Trophoblast cell (in vitro differentiated cells and primary cell): ENCODE results near the gene ZBTB43.
"Not testable (repeated sequence)": the region's sequence is repeated elsewhere in the genome, so short reads cannot be mapped to it uniquely, and the experiment has no call there.

Experiments used
- DNase-seq, 2 donors: peaks; one replicate each; pipeline ENCODE4 v3.0.0-alpha.2; 2016
- H2AFZ ChIP-seq: 2 replicates; pipeline ENCODE4 v1.6.1; 2013; ENCODE audit warnings: low read length, moderate library complexity, mild to moderate bottlenecking; ENCODE audit not compliant: insufficient read depth, poor library complexity
- H2AK5ac ChIP-seq: 2 replicates; pipeline ENCODE4 v1.6.1; 2013; ENCODE audit warnings: mild to moderate bottlenecking, low read length
- H2BK120ac ChIP-seq: 2 replicates; pipeline ENCODE4 v1.6.1; 2013; ENCODE audit warnings: low read length, mild to moderate bottlenecking, moderate library complexity; ENCODE audit not compliant: insufficient read depth, poor library complexity
- H2BK12ac ChIP-seq: 2 replicates; pipeline ENCODE4 v1.6.1; 2013; ENCODE audit warnings: mild to moderate bottlenecking, low read length, moderate library complexity
- H2BK5ac ChIP-seq: 2 replicates; pipeline ENCODE4 v1.6.1; 2013; ENCODE audit warnings: low read length, low read depth, moderate library complexity, mild to moderate bottlenecking; ENCODE audit not compliant: poor library complexity
- H3K14ac ChIP-seq: 2 replicates; pipeline ENCODE4 v1.6.1; 2013; ENCODE audit warnings: mild to moderate bottlenecking, low read length
- H3K18ac ChIP-seq: 2 replicates; pipeline ENCODE4 v1.6.1; 2013; ENCODE audit warnings: mild to moderate bottlenecking, low read length
- H3K23ac ChIP-seq: 2 replicates; pipeline ENCODE4 v1.6.1; 2013; ENCODE audit warnings: low read length
- H3K27ac ChIP-seq: 2 replicates; pipeline ENCODE4 v1.5.1; 2013; ENCODE audit warnings: low read depth, mild to moderate bottlenecking, inconsistent platforms, low read length, moderate library complexity
- H3K27me3 ChIP-seq: 2 replicates; pipeline ENCODE4 v1.6.1; 2013; ENCODE audit warnings: inconsistent platforms, mild to moderate bottlenecking, low read length, moderate library complexity; ENCODE audit not compliant: insufficient read depth
- H3K36me3 ChIP-seq, 2 experiments: 1 replicate in 1 of 2; 2 replicates in 1 of 2; pipeline ENCODE4 v1.6.1; 2013; ENCODE audit warnings: low read length in 2 of 2, mild to moderate bottlenecking in 2 of 2, moderate library complexity in 1 of 2; ENCODE audit not compliant: insufficient read depth in 2 of 2, control insufficient read depth in 1 of 2
- H3K4ac ChIP-seq: 2 replicates; pipeline ENCODE4 v1.6.1; 2013; ENCODE audit warnings: low read depth, mild to moderate bottlenecking, low read length, moderate library complexity
- H3K4me1 ChIP-seq, 2 experiments: 1 replicate in 1 of 2; 2 replicates in 1 of 2; pipeline ENCODE4 v1.6.1; 2013; ENCODE audit warnings: low read length in 2 of 2, mild to moderate bottlenecking in 2 of 2, moderate library complexity in 1 of 2; ENCODE audit not compliant: insufficient read depth in 2 of 2, control insufficient read depth in 1 of 2
- H3K4me2 ChIP-seq: 2 replicates; pipeline ENCODE4 v1.6.1; 2013; ENCODE audit warnings: inconsistent platforms, mild to moderate bottlenecking, low read length, moderate library complexity
- H3K4me3 ChIP-seq: 2 replicates; pipeline ENCODE4 v1.5.1; 2013; ENCODE audit warnings: mild to moderate bottlenecking, low read depth, low read length, inconsistent platforms
- H3K79me1 ChIP-seq: one replicate; pipeline ENCODE4 v1.6.1; 2013; ENCODE audit warnings: low read length
- H3K79me2 ChIP-seq: 2 replicates; pipeline ENCODE4 v1.6.1; 2013; ENCODE audit warnings: low read length, mild to moderate bottlenecking; ENCODE audit not compliant: control insufficient read depth, insufficient read depth, poor library complexity
- H3K9ac ChIP-seq: 2 replicates; pipeline ENCODE4 v1.6.1; 2013; ENCODE audit warnings: mild to moderate bottlenecking, low read length
- H3K9me3 ChIP-seq: 2 replicates; pipeline ENCODE4 v1.6.1; 2013; ENCODE audit warnings: low read depth, mild to moderate bottlenecking, control low read depth, inconsistent platforms, low read length; ENCODE audit not compliant: insufficient read depth
- H4K12ac ChIP-seq: 2 replicates; pipeline ENCODE4 v1.6.1; 2013; ENCODE audit warnings: low read depth, mild to moderate bottlenecking, low read length, moderate library complexity
- H4K8ac ChIP-seq: 2 replicates; pipeline ENCODE4 v1.6.1; 2013; ENCODE audit warnings: low read depth, mild to moderate bottlenecking, low read length, moderate library complexity
- H4K91ac ChIP-seq: one replicate; pipeline ENCODE4 v1.6.1; 2013; ENCODE audit warnings: low read depth, mild to moderate bottlenecking, low read length, moderate library complexity
- WGBS: extraction: QIAGEN DNeasy Blood & Tissue Kit; methylation state at CpG from one replicate; pipeline ENCODE4 v1.1.7; 2013; ENCODE audit warnings: missing lambda C conversion rate; ENCODE audit not compliant: insufficient read length, insufficient coverage; ENCODE audit errors: extremely low coverage; 5-methylcytosine and 5-hydroxymethylcytosine counted together

Gene ZBTB43

GRCh38 chr9:126819482-126819881 lies 14.6 kb downstream of the ZBTB43 start:
- no peaks in the 10 kb centered on the region for H3K27me3 ChIP-seq
- H3K9me3 ChIP-seq, result peaks cover 2% of the 10 kb centered on the region
- no peak overlapping the region for H3K27ac ChIP-seq
- H4K8ac ChIP-seq, result no peak overlapping the region
- H3K18ac ChIP-seq, result no peak overlapping the region
- no peaks in the 10 kb centered on the region for H3K4me1 ChIP-seq
- no peak overlapping the region for H3K4me2 ChIP-seq
- no peak overlapping the region for H4K12ac ChIP-seq
- no peak overlapping the region for H3K9ac ChIP-seq
- H3K4me3 ChIP-seq, result no peak overlapping the region
- no peak overlapping the region for H2BK5ac ChIP-seq
- no peaks in the 10 kb centered on the region for H3K79me2 ChIP-seq
- H3K36me3 ChIP-seq, result peaks cover 10 to 14% of the 10 kb centered on the region in 2 experiments
- no CpG with 5 or more reads among the region's 1 CpG for WGBS
- no peak overlapping the region for H2AK5ac ChIP-seq
- DNase-seq, result no peak
- H4K91ac ChIP-seq, result no peak overlapping the region
- H2BK120ac ChIP-seq, result no peak overlapping the region
- no peak overlapping the region for H3K23ac ChIP-seq
- H3K14ac ChIP-seq, result no peak overlapping the region
- H3K4ac ChIP-seq, result no peak overlapping the region
- H2BK12ac ChIP-seq, result no peak overlapping the region
- H3K79me1 ChIP-seq, result no peaks in the 10 kb centered on the region
- H2AFZ ChIP-seq, result no peak overlapping the region

GRCh38 chr9:126822278-126822677 lies 17.4 kb downstream of the ZBTB43 start:
- no peaks in the 10 kb centered on the region for H3K27me3 ChIP-seq
- H3K79me1 ChIP-seq, result no peaks in the 10 kb centered on the region
- no peaks in the 10 kb centered on the region for H3K4me1 ChIP-seq
- no peak overlapping the region for H2BK5ac ChIP-seq
- no peak overlapping the region for H4K12ac ChIP-seq
- no peak overlapping the region for H3K14ac ChIP-seq
- no peak overlapping the region for H4K91ac ChIP-seq
- no peak overlapping the region for H3K9ac ChIP-seq
- H3K36me3 ChIP-seq, result peaks cover 8 to 11% of the 10 kb centered on the region in 2 experiments
- H2BK12ac ChIP-seq, result no peak overlapping the region
- no peak overlapping the region for H2AK5ac ChIP-seq
- H3K23ac ChIP-seq, result no peak overlapping the region
- no peak overlapping the region for H3K4ac ChIP-seq
- no peak overlapping the region for H3K18ac ChIP-seq
- peaks cover 2% of the 10 kb centered on the region for H3K9me3 ChIP-seq
- no peak overlapping the region for H3K4me3 ChIP-seq
- no peak overlapping the region for H2BK120ac ChIP-seq
- no peak for DNase-seq
- H3K4me2 ChIP-seq, result no peak overlapping the region
- H3K27ac ChIP-seq, result no peak overlapping the region
- H4K8ac ChIP-seq, result no peak overlapping the region
- H3K79me2 ChIP-seq, result no peaks in the 10 kb centered on the region
- H2AFZ ChIP-seq, result no peak overlapping the region
- WGBS, result no CpG with 5 or more reads among the region's 2 CpGs

DNA sequence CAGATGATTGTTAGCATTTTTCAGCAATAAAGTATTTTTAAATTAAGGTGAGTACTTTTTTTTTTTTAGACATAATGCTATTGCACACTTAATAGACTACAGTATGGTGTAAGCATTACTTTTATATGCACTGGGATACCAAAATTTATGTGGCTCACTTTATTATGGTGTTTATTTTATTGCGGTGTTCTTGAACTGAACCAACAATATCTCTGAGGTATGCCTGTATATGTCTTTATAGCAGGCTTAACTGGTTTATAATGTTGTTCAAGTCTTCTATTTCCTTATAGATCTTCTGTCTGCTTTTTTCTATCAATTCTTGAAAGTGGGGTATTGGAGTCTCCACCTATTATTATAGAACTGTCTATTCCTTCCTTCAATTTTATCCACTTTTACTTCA lies 18.0 kb downstream of the ZBTB43 start:
- no CpG with 5 or more reads among the region's 1 CpG for WGBS
- Histone ChIP-seq H3K9me3 (peaks cover 2% of the 10 kb centered on the region), H3K4me3 (no peak overlapping the region), H2AK5ac (no peak overlapping the region), H4K12ac (no peak overlapping the region), H3K27ac (no peak overlapping the region), H3K4me1 (no peaks in the 10 kb centered on the region), H3K36me3 (peaks cover 9 to 12% of the 10 kb centered on the region in 2 experiments), H2BK120ac (no peak overlapping the region), H3K14ac (no peak overlapping the region), H3K9ac (no peak overlapping the region), H3K27me3 (no peaks in the 10 kb centered on the region), H4K91ac (no peak overlapping the region), H3K79me1 (no peaks in the 10 kb centered on the region), H4K8ac (no peak overlapping the region), H3K4me2 (no peak overlapping the region), H3K4ac (no peak overlapping the region), H3K23ac (no peak overlapping the region), H2BK5ac (no peak overlapping the region), H3K79me2 (no peaks in the 10 kb centered on the region), H2BK12ac (no peak overlapping the region), H2AFZ (no peak overlapping the region), H3K18ac (no peak overlapping the region)
- DNase-seq, result no peak

- not testable (repeated sequence) for H2BK12ac ChIP-seq, H3K9me3 ChIP-seq, H3K79me1 ChIP-seq, H4K91ac ChIP-seq, H4K12ac ChIP-seq, H3K27ac ChIP-seq, H3K79me2 ChIP-seq, H3K14ac ChIP-seq, H3K9ac ChIP-seq, H2BK120ac ChIP-seq, DNase-seq, H2AFZ ChIP-seq, H3K27me3 ChIP-seq, H3K36me3 ChIP-seq, H3K4me3 ChIP-seq, H3K4ac ChIP-seq, H2BK5ac ChIP-seq, H4K8ac ChIP-seq, H3K23ac ChIP-seq, H3K18ac ChIP-seq, H3K4me2 ChIP-seq, H2AK5ac ChIP-seq, H3K4me1 ChIP-seq
- no CpG with 5 or more reads among the region's 7 CpGs for WGBS
Measured at GRCh38 chr9:126824052-126824451, 19.2 kb downstream of the ZBTB43 start.
